Stimulated activated CD8-positive, alpha-beta memory T cell treated with anti-CD3 and anti-CD28 coated beads, Interleukin-12 subunit alpha, Interleukin-12 subunit beta, amount 100 ng/mL, for 24 hours (primary cell): ENCODE results near the gene DBI.
"Not testable (repeated sequence)": the region's sequence is repeated elsewhere in the genome, so short reads cannot be mapped to it uniquely, and the experiment has no call there.

Experiments used
- DNase-seq: peaks from one replicate; pipeline ENCODE4 v3.0.0-alpha.2; 2020; ENCODE audit errors: extremely low read depth

Gene DBI

DNA sequence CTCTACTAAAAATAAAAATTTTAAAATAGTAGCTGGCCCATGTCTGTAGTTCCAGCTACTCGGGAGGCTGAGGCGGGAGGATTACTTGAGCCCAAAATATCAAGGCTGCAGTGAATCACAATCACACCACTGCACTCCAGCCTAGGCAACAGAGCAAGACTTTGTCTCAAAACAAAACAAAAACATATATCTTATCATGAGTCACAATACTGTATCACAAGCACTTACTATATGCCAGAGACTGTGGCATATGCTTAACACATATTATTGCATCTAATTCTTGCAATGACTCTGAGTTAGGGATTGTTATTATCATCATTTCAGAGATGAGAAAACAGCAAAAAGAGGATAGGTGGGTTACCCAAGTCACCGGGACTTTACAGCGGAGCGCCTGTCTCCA, 35.3 kb downstream of the DBI start:
- DNase-seq = no peak

- no peak for DNase-seq
Observed at GRCh38 chr2:119402645-119403560, 36.1 kb downstream of the DBI start.

DNA sequence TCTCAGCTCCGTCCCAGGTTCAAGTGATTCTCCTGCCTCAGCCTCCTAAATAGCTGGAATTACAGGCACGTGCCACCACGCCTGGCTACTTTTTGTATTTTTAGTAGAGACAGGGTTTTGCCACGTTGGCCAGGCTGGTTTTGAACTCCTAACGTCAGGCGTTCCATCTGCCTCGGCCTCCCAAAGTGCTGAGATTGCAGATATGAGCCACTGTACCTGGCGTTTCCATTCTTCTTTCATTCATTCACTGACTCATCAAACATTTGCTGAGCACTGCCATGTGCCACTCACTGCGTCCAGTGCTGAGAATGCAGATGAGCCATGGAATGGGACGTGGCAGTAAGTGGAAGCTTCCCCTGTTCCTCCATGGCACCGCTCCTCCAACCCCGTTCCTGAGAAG, 36.8 kb downstream of the DBI start:
- not testable (repeated sequence) for DNase-seq

- no peak for DNase-seq
Observed at GRCh38 chr2:119405151-119405550, 38.4 kb downstream of the DBI start.

- no peak for DNase-seq
Observed at GRCh38 chr2:119407430-119408220, 40.8 kb downstream of the DBI start.

DNA sequence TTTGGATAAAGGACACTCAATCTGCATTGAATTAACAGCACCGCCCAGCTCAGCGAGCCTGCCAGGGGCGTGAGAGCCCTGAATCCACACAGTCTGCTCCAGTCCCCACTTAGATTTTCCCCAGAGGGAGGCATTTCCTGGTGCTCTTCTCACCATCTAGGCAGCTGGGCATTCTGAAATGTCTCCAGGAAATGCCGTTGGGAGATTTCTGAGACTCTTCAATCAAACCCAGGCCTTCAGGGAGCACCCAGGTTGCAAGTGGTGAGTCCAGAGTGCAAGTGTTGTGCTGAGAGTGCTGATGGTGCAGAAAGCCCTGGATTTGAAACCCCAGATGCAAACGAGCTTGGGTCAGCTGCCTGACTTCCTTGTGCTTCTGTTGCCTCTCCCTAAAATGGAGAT, 41.4 kb downstream of the DBI start:
- DNase-seq = no peak

DNA sequence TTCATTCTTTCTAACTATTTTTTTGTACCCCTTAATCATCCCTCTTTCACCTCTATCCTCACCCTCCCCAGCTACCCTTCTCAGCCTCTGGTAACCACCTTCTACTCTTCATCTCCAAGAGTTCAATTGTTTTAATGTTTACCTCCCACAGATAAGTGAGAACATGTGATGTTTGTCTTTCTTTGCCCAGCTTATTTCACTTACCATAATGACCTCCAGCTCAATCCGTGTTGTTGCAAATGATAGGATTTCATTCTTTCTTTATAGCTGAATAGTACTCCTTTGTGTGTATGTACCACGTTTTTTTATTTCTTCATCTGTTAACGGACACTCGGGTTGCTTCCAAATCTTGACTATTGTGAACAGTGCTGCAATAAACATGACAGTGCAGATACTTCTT, 42.7 kb downstream of the DBI start:
- no peak for DNase-seq

DNA sequence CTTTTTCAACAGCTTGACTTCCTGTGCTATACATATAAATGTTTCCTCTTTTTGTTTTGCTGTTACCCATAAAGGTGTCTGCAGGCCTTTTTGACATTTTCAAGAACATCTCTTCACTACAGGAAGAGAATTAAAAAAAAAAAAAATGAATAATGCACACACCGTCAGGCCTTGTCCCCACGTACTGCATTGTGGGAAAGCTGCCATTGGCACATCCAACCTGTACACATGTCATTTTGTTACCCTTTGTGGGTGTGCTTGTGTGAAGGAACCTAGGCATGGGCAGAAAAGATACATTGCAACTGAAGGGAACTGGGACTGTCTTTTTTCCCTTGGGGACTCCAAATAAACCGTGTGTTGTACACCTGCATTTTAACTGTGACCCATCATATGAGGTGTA, 48.1 kb downstream of the DBI start:
- no peak for DNase-seq

DNA sequence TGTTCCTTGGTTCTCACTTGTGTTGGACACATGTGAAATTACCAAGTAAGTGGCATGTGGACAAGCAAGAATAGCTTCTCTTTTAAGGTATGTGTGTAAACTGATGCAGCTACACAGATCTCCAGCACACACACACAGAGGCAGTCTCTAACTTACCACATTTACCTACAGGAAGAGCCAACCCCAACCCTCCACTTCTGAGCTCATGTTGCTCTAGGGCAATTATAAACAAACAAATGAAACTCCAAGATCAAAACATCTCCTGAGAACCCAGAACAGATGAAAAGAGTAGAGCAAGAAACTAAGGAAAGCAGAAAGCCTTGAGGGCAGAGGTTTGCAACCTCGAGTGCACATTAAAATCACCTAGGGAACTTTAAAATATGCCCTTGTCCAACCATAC, 48.9 kb downstream of the DBI start:
- no peak for DNase-seq

- DNase-seq = no peak
Observed at GRCh38 chr2:119416299-119416923, 49.6 kb downstream of the DBI start.

GRCh38 chr2:119417908-119418307, 51.1 kb downstream of the DBI start:
- no peak for DNase-seq

DNA sequence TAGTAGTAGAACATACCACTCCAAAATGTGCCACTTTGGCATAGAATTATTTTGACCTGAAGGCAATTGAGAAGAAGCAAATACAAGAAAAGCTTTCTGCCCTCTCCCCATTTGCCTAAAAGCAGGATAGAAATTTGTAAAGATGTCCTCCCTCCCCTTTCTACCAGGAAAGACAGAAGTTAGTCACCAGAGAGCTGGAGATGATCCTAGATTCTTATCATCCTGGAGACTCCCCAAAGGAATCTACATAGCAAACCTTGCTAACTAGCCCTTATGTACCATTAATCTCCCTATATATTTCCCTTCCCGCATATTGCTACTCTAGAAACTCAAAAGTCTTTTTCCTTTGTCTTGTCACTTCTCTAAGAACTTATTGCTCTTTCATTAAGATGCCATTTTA, 52.3 kb downstream of the DBI start:
- no peak for DNase-seq

- no peak for DNase-seq
Observed at GRCh38 chr2:119419803-119420508, 53.2 kb downstream of the DBI start.

DNA sequence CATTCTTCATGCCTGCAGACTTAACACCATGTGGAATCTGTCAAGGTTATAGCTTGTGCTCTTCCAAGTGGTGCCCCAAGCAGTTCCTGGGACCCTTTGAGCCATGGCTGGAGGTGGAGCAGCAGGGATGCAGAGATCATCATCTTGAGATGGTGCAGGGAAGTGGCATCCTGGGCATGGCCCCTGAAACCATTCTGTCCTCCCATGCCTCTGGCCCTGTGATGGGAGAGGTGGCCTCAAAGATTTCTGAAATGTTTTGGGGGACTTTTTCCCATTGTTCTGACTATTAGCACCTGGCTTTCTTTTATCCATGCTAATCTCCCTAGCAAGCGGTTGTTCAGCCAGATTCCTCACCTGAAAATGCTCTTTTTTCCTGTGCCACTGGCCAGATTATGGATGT, 54.5 kb downstream of the DBI start:
- no peak for DNase-seq

DNA sequence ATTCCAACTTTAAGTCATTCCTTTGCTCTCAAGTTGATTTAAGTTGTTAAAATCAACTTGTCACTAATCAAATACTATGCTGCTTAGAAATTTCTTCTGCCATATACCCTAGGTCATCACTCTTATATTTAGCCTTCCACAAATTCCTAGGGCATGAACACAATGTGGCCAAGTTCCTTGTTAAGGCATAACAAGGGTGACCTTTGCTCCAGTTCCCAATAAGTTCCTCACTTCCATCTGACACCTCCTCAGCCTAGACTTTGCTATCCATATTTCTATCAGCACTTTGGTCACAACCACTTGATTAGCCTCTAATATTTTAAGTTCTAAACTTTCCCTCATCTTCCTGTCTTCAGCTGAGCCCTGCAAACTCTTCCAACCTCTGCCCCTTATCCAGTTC, 55.0 kb downstream of the DBI start:
- no peak for DNase-seq
